WTC11 (cell line): ENCODE data around the gene SYNE4.

ENCODE experiments used
- GABPB1 ChIP-seq: sonication (generic); formaldehyde crosslinking; IDR thresholded peaks from 2 replicates; pipeline ENCODE4 v1.8.1; 2023; ENCODE audit warnings: mild to moderate bottlenecking, missing genetic modification reagents
- GTF2I ChIP-seq: fragments of 250-450 bp; sonication (Bioruptor Pico); conservative IDR thresholded peaks from 2 replicates; pipeline ENCODE4 v1.4.0; 2021; ENCODE audit warnings: mild to moderate bottlenecking
- JUN ChIP-seq: sonication (generic); formaldehyde crosslinking; IDR thresholded peaks from 2 replicates; pipeline ENCODE4 v1.8.0; 2023; ENCODE audit warnings: mild to moderate bottlenecking, missing genetic modification reagents
- SP1 ChIP-seq: sonication (generic); formaldehyde crosslinking; conservative IDR thresholded peaks from 2 replicates; pipeline ENCODE4 v1.8.1; 2022; ENCODE audit warnings: missing genetic modification reagents
- TEAD4 ChIP-seq: sonication (generic); formaldehyde crosslinking; IDR thresholded peaks from 2 replicates; pipeline ENCODE4 v1.8.0; 2022; ENCODE audit warnings: mild to moderate bottlenecking, missing genetic modification reagents
- ZNF263 ChIP-seq: sonication (generic); formaldehyde crosslinking; IDR thresholded peaks from 2 replicates; pipeline ENCODE4 v1.8.1; 2022; ENCODE audit warnings: low read depth, mild to moderate bottlenecking, moderate library complexity, missing genetic modification reagents
- ZNF396 ChIP-seq: fragments of 250-450 bp; sonication (Bioruptor Pico); IDR thresholded peaks from 2 replicates; pipeline ENCODE4 v1.8.0; 2021; ENCODE audit warnings: mild to moderate bottlenecking, moderate library complexity, borderline replicate concordance
- ZNF416 ChIP-seq: fragments of 250-450 bp; sonication (Bioruptor Pico); IDR thresholded peaks from 2 replicates; pipeline ENCODE4 v1.9.0; 2021; ENCODE audit warnings: mild to moderate bottlenecking, inconsistent platforms
- TF ChIP-seq, protein P1 (sequence below): fragments of 200-600 bp; IDR thresholded peaks from 2 replicates; pipeline ENCODE4 v1.8.0; 2022; ENCODE audit warnings: antibody characterized with exemption
- TF ChIP-seq, protein P2 (sequence below): sonication (generic); formaldehyde crosslinking; IDR thresholded peaks from 2 replicates; pipeline ENCODE4 v1.8.1; 2023; ENCODE audit warnings: mild to moderate bottlenecking, missing genetic modification reagents, moderate library complexity
- TF ChIP-seq, protein P3 (sequence below): sonication (generic); formaldehyde crosslinking; IDR thresholded peaks from 2 replicates; pipeline ENCODE4 v1.8.0; 2022; ENCODE audit warnings: mild to moderate bottlenecking, missing genetic modification reagents
- TF ChIP-seq, protein P4 (sequence below): sonication (generic); formaldehyde crosslinking; IDR thresholded peaks from 2 replicates; pipeline ENCODE4 v1.8.1; 2022; ENCODE audit warnings: low read depth, mild to moderate bottlenecking, moderate library complexity, missing genetic modification reagents, borderline replicate concordance
- TF ChIP-seq, protein P5 (sequence below): sonication (generic); formaldehyde crosslinking; IDR thresholded peaks from 2 replicates; pipeline ENCODE4 v1.8.1; 2023; ENCODE audit warnings: mild to moderate bottlenecking, missing genetic modification reagents, moderate library complexity

DNA sequence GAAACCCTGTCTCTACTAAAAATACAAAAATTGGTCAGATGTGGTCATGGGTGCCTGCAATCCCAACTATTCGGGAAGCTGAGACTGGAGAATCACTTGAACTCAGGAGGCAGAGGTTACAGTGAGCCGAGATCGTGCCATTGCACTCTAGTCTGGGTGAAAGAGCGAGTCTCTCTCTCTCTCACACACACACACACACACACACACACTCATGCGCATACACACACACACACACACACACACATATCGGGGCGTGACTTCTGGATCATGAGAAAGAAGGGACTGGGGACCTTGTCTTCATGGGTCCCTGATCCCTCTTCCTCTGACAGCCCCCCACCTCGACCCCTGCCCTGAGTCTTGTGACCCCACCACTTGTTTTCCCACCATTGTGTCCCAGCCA lies 25.4 kb downstream of the SYNE4 start:
- TF ChIP-seq, protein P1, sequence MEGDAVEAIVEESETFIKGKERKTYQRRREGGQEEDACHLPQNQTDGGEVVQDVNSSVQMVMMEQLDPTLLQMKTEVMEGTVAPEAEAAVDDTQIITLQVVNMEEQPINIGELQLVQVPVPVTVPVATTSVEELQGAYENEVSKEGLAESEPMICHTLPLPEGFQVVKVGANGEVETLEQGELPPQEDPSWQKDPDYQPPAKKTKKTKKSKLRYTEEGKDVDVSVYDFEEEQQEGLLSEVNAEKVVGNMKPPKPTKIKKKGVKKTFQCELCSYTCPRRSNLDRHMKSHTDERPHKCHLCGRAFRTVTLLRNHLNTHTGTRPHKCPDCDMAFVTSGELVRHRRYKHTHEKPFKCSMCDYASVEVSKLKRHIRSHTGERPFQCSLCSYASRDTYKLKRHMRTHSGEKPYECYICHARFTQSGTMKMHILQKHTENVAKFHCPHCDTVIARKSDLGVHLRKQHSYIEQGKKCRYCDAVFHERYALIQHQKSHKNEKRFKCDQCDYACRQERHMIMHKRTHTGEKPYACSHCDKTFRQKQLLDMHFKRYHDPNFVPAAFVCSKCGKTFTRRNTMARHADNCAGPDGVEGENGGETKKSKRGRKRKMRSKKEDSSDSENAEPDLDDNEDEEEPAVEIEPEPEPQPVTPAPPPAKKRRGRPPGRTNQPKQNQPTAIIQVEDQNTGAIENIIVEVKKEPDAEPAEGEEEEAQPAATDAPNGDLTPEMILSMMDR, result no peak
- TF ChIP-seq JUN (CRISPR knock-in tag) (no peak), ZNF263 (no peak), ZNF396 (no peak), SP1 (CRISPR knock-in tag) (no peak), TEAD4 (CRISPR knock-in tag) (no peak), GTF2I (CRISPR knock-in tag) (no peak), GABPB1 (no peak), ZNF416 (CRISPR knock-in tag) (no peak)
- TF ChIP-seq, protein P2, sequence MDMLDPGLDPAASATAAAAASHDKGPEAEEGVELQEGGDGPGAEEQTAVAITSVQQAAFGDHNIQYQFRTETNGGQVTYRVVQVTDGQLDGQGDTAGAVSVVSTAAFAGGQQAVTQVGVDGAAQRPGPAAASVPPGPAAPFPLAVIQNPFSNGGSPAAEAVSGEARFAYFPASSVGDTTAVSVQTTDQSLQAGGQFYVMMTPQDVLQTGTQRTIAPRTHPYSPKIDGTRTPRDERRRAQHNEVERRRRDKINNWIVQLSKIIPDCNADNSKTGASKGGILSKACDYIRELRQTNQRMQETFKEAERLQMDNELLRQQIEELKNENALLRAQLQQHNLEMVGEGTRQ (CRISPR knock-in tag), result no peak
- TF ChIP-seq, protein P3, sequence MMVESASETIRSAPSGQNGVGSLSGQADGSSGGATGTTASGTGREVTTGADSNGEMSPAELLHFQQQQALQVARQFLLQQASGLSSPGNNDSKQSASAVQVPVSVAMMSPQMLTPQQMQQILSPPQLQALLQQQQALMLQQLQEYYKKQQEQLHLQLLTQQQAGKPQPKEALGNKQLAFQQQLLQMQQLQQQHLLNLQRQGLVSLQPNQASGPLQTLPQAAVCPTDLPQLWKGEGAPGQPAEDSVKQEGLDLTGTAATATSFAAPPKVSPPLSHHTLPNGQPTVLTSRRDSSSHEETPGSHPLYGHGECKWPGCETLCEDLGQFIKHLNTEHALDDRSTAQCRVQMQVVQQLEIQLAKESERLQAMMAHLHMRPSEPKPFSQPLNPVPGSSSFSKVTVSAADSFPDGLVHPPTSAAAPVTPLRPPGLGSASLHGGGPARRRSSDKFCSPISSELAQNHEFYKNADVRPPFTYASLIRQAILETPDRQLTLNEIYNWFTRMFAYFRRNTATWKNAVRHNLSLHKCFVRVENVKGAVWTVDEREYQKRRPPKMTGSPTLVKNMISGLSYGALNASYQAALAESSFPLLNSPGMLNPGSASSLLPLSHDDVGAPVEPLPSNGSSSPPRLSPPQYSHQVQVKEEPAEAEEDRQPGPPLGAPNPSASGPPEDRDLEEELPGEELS (CRISPR knock-in tag), result no peak
- TF ChIP-seq, protein P4, sequence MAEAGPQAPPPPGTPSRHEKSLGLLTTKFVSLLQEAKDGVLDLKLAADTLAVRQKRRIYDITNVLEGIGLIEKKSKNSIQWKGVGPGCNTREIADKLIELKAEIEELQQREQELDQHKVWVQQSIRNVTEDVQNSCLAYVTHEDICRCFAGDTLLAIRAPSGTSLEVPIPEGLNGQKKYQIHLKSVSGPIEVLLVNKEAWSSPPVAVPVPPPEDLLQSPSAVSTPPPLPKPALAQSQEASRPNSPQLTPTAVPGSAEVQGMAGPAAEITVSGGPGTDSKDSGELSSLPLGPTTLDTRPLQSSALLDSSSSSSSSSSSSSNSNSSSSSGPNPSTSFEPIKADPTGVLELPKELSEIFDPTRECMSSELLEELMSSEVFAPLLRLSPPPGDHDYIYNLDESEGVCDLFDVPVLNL (CRISPR knock-in tag), result no peak
- TF ChIP-seq, protein P5, sequence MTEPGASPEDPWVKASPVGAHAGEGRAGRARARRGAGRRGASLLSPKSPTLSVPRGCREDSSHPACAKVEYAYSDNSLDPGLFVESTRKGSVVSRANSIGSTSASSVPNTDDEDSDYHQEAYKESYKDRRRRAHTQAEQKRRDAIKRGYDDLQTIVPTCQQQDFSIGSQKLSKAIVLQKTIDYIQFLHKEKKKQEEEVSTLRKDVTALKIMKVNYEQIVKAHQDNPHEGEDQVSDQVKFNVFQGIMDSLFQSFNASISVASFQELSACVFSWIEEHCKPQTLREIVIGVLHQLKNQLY, result no peak
